Measurements from ENCODE around the gene CLPTM1L.
"Not testable (repeated sequence)": the region's sequence is repeated elsewhere in the genome, so short reads cannot be mapped to it uniquely, and the experiment has no call there.

The CLPTM1L gene

DNA sequence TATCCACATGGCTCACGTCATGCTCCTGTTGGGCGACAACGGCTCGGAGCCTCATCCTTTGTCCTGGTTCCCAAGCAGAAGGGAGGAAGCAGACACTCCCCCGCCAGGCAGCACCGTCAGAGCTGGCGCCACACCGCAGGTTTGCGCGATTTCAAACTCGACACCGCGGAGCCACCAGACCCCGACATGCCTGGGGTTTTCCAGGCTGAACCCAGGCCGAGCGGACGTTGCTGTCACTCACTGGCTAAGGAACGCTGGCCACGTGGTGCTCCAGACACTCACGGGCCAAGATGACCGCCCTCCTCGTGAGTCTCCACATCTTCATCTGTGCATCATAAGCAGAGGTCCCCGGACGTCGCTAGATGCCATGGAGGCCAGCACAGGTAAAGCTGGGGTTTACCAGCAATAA lies 59.0 kb downstream of the CLPTM1L start:
- no peak for DNase-seq

DNA sequence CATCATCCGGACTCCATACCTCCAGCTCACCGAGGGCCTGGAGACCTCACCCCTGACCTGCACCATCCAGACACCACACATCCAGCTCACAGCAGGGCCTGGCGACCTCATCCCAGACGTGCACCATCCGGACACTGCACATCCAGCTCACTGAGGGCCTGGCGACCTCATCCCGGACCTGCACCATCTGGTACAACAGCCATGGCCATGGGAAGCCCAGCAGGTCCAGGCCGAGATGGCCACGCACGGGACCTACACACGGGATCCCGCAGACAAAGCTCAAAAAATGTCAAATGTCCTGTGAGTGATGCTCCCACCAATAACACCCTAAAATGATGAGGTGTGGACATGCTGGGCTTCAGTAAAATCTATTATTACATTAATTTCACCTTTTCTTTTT lies 59.8 kb downstream of the CLPTM1L start:
- DNase-seq, result no peak

DNA sequence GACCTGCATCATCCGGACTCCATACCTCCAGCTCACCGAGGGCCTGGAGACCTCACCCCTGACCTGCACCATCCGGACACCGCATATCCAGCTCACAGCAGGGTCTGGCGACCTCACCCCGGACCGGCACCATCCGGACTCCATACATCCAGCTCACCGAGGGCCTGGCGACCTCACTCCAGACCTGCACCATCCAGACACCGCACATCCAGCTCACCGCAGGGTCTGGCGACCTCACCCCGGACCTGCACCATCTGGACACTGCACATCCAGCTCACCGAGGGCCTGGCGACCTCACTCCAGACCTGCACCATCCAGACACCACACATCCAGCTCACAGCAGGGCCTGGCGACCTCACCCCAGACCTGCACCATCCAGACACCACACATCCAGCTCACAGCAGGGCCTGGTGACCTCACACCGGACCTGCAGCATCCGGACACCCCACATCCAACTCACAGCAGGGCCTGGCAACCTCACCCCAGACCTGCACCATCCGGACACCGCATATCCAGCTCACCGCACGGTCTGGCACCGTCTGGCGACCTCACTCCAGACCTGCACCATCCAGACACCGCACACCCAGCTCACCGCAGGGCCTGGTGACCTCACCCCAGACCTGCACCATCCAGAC lies 60.4 kb downstream of the CLPTM1L start:
- not testable (repeated sequence) for DNase-seq

DNA sequence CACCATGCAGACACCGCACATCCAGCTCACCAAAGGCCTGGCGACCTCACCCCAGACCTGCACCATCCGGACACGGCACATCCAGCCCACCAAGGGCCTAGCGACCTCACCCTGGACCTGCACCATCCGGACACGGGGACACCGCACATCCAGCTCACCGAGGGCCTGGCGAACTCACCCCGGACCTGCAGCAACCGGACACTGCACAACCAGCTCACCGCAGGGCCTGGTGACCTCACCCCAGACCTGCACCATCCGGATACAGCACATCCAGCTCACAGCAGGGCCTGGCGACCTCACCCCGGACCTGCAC lies 61.2 kb downstream of the CLPTM1L start:
- not testable (repeated sequence) for DNase-seq

DNA sequence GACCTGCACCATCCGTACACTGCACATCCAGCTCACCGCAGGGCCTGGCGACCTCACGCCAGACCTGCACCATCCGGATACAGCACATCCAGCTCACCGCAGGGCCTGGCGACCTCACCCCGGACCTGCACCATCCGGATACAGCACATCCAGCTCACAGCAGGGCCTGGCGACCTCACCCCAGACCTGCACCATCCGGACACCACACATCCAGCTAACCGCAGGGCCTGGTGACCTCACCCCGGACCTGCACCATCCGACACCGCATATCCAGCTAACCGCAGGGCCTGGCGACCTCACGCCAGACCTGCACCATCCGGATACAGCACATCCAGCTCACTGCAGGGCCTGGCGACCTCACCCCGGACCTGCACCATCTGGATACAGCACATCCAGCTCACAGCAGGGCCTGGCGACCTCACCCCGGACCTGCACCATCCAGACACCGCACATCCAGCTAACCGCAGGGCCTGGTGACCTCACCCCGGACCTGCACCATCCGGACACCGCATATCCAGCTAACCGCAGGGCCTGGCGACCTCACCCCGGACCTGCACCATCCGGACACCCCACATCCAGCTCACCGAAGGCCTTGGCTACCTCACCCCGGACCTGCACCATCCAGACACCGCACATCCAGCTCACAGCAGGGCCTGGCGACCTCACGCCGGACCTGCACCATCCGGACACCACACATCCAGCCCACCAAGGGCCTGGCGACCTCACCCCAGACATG lies 61.7 kb downstream of the CLPTM1L start:
- not testable (repeated sequence) for DNase-seq

DNA sequence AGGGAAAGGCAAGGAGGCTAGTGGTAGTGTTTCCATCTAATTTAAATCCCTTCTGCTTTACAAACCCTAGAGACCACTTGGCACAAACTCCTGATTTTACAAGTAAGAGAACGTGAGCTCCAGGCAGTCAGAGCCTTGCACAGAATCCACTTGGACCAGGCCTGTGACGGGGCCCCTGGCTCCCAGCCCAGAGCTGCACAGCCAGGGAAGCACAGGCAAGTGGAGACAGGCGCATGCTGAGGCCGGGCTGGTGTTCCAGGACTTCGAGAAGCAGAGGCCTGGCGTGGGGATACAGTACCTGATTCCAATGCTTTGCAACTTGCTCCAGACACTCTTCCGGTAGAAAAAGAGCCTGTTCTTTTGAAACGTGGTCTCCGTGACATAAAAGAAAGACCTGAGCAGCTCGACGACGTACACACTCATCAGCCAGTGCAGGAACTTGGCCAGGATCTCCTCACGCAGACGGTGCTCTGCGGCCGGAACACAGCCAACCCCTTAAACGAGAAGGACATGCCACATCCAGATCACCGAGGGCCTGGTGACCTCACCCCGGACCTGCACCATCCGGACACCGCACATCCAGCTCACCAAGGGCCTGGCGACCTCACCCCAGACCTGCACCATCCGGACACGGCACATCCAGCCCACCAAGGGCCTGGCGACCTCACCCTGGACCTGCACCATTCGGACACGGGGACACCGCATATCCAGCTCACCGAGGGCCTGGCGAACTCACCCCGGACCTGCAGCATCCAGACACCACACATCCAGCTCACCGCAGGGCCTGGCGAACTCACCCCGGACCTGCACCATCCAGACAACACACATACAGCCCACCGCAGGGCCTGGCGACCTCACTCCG lies 62.5 kb downstream of the CLPTM1L start:
- no peak for DNase-seq

DNA sequence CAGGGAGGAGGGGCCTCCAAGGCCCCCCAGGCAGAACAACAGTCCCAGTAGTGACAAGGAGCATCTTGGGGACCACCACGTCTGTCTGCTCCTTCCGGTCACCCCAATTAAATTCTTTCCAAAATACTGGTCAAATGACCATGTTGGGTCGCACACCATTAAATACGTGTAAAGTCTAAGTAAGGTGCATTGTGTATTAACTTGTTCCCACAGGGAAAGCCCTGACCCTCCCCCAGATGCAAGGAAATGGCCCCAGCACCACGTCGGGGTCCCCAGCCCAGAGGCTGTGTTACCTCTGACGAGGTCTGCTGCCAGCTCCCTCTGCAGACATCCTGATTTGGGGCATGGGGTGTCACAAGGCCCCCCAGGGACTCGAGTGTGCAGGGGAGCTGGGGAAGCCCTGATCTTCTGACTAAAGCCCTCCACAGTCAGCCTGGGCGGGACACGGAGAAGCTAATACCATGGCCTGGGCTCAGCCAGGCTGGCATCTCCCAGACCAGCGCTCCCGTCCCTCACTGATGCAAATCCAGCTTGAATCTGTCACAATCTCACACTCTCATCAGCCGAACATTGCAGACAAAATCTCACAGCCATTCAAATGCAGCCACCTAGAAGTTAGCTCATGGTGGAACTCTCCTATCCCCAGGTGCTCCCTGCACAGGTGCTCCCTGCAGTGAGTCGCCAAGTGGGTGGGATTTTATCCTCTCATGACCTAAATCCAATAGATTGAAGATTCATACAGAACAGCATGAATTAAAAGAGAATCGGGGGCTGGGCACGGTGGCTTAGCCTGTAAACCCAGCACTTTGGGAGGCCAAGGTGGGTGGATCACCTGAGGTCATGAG lies 63.6 kb downstream of the CLPTM1L start:
- no peak for DNase-seq

DNA sequence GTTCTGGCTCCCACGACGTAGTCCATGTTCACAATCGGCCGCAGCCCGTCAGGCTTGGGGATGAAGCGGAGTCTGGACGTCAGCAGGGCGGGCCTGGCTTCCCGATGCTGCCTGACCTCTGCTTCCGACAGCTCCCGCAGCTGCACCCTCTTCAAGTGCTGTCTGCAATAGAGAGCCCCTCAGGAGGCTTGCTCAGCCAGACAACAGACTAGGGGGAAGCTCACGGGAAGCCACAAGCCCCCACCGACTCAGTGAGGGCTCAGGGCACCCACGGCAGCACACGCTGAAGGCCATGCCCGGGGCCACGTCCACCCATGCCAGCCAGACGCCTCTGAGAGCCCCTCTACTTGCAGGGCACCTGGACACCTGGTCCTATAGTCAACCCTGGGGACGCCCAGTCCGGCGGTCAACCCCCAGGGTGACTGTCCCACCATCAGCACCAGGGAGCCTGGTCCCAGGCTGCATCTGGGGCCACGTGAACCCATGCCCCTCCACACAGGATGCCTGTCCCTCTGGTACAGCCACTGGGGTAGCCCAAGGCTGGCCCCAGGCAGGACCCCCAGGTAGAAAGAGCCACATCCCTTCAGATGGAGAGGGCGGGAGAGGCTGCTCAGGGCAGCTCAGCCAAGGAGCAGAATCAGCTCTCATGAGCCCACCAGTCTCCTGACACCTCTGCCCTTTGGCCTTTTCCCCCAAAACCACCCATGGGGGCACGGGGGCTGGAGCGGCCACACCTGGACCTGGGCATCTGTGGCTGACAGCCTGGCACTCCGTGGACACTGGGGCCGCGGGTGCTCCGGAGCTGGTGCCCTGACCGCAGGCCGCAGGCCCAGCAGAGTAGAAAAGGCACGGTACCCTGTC lies 64.5 kb downstream of the CLPTM1L start:
- no peak for DNase-seq

DNA sequence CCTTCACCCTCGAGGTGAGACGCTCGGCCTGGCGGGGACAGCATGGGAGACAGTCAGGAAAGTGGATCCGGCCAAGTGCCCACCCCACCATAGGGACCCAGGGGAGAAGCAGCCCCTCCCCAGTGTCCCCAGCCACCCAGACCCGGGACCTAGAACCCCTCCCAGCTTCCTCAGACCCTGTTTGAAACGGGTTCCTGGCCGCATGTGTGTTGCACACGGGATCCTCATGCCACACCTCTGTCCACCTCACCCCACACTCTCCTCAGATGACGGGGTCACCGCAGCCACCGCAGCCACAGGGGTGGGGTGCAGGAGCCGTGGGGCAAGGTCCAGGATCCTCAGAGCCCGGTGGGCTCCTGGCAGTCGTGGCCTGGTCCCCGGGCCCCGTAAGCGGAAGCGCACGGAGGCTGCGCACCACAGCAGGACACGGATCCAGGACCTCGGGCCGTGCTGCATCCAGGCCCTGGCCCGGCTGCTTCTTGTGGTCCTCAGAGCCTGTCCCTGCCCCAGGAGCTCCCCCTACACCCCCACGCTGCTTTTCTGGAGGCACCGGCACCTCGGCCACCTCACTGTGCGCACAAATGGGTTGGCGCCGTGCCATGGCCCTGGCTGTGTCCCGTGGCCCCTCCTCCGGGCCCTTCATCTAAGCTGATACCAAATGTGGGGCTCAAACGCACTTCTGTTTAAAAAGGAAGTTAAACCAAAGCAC lies 65.3 kb downstream of the CLPTM1L start:
- DNase-seq, result no peak

DNA sequence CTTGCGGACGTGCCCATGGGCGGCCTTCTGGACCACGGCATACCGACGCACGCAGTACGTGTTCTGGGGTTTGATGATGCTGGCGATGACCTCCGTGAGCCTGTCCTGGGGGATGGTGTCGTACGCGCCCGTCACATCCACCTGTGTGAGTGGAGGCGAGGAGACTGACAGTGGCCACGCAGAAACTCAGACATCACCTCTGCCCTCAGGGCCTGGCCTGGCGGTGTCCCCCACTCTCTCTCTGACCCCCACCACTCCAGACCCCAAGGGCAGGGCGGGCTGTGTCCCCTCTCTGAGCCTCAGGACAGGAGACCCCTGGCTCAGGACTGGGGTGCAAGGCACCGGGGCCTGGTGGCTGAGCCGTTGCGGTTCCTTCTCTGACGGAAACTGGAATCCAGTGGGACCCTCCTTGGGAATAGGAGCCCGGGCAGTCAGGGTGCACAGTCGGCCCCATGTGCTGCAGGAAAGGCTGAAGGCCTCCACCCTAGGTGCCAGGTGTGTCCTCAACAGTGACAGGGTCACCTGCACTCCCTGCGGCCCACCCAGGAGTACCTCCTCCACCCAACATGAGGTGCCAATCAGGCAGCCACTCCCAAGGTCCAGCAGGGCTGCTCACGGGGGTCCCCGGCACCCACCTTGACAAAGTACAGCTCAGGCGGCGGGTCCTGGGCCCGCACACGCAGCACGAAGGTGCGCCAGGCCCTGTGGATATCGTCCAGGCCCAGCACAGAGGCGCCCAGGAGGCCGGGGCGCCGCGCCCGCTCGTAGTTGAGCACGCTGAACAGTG lies 66.0 kb downstream of the CLPTM1L start:
- no peak for DNase-seq

DNA sequence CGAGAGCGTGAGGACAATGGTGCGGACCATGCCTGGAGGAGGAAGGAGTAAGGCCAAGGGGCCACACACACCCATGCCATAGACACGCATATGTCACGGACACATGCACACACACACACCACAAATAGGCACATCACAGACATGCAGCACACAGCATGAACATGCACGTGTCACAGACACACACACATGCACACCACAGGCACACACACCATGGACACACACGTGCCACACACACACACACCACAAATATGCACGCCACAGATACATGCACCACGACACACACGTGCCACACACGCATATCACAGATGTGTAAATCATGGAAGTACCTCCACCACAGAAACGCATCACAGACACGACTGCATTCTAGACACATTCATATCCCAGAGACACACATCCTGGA lies 66.7 kb downstream of the CLPTM1L start:
- DNase-seq, result no peak

DNA sequence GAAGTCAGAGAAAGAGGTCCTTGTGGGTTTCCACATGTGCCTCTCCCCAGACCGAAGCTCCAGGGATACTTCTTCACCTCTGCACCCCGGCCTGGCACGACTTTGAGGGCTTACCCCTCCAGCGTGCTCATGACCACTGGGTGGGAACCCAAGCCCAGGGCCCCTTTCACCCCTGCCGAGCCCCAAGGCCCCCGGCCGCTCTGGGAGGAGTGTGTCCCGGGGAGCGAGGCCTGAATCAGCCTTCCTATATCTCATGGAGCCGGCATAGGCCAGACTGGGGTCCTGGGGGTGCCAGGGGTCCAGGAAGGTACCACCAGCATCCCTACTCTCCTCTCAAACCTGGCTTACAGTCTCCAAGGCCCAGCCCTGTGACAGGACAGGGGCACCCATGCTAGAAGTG lies 67.1 kb downstream of the CLPTM1L start:
- DNase-seq, result no peak

DNA sequence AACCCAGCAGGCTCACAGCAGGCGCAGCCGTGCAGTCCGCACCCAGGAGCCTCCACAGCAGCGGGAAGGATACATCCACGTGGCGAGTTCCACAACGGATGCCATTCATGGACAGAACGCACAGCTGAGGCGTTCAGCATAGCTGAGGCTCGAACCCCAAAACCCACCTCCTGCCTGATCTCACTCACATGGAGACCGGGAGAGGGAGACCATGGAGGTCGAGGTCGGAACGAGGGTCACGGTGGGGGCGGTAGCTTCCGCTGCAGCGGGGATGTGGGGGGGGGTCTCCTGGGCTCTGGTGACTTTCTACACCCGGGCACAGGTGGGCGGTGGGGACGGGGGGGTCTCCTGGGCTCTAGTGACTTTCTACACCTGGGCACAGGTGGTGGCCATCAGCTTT lies 67.6 kb downstream of the CLPTM1L start:
- DNase-seq, result no peak

DNA sequence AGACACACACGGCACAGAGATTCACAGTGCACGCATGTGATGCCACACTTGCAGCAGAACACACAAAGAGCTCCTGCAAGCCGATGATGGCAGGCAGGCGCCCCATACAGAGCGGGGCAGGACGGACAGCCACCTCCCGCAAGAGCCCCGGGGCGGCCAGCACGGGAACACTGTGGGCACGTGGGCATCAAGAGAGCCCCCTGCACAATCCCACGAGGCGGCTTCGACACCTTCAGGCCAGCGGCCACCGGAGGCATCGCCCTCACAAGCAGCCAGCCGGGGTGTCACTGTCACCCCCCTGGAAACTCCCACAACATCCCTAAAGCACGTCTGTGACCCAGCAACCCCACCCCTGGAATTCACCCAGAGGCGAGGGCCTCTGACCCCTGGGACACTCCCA lies 68.0 kb downstream of the CLPTM1L start:
- no peak for DNase-seq

DNA sequence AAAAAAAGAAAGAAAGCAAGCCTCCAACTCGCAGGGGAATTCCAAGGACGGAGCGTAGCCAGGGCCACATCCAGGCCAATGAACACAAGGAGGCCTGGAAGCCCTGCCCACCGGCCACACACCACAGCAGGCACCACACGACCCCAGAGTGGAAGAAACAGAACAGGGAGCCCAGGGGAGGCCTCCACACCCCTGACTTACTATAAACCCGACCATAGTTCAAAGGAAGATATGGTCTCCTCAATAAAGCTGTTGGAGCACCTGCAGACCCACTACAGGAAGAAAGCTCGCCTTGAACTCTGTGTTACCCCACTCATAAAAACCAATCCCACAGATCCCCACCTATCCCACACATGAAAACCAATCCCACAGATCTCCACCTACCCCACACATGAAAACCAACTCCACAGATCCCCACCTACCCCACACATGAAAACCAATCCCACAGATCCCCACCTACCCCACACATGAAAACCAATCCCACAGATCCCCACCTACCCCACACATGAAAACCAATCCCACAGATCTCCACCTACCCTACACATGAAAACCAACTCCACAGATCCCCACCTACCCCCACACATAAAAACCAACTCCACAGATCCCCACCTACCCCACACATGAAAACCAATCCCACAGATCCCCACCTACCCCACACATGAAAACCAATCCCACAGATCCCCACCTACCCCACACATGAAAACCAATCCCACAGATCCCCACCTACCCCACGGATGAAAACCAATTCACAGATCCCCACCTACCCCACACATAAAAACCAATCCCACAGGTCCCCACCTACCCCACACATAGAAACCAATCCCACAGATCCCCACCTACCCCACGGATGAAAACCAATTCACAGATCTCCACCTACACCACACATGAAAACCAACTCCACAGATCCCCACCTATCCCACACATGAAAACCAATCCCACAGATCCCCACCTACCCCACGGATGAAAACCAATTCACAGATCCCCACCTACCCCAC lies 69.2 kb downstream of the CLPTM1L start:
- DNase-seq, result not testable (repeated sequence)

DNA sequence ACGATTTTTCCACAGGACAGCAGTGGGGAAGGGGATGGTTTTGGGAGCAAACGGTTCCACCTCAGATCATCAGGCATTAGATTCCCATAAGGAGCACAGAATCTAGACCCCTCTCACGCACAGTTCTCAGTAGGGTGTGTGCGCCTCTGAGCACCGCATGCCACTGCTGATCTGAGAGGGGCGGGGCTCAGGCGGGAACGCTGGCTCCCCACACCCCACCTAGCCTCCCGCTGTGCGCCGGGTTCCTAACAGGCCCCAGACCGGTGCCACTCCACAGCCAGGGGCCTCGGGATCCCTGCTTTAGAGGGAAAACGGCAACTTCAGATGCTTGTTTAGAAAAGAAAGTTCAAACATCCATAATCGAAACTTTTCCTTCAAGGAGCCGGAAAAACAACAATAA lies 70.4 kb downstream of the CLPTM1L start:
- no peak for DNase-seq

DNA sequence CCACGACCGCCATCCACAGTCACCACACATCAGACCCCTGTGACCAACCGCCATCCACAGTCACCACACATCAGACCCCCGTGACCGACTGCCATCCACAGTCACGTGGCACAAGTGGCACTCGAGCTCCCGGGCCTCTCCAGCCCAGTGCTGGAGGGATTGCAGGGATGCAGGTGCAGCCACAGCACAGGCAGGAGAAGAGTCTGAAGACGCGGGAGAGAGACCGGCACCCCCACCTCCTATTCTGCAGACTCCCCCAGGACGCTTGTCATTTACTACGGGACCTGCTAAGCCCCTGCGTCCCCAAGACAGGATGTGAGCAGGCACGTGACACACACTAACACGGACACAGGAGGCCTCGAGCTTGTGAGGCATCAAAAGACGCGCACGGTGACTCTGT lies 71.2 kb downstream of the CLPTM1L start:
- no peak for DNase-seq

DNA sequence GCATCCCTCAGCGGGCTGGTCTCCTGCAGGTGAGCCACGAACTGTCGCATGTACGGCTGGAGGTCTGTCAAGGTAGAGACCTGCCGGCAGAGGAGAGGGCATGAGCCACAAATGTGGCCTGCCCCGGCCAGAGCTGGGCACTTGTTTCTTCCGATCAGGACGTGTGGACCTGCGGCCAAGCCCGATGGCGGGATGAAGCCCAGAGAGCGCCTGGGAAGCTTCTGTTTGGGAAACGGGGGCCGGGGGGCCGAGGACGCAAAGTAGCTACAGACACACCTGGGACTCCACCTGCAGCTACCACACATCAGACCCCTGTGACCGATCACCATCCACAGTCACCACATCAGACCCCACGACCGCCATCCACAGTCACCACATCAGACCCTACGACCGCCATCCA lies 72.7 kb downstream of the CLPTM1L start:
- DNase-seq, result no peak

Measured in fibroblast of skin of right biceps (primary cell).